ENCODE data around the gene SURF4.

- TF ChIP-seq POLR2AphosphoS5 (IDR thresholded peaks at IDR 0.05) (no peak), CTCF (IDR thresholded peaks at IDR 0.05) (no peak)
Observed at GRCh38 chr9:133342570-133342969, 33.3 kb downstream of the SURF4 start.

Measured in prostate gland (tissue), 2 donors.